Measurements from ENCODE around the gene GCKR. TPM values are rescaled to one million over a fixed set of nuclear protein-coding genes. Genes with fewer than 3 reads are reported as not detected.

The GCKR gene
- polyA plus RNA-seq, 1 of the 3 experiments (the other 2 are of a cell fraction), result 0.18 TPM

DNA sequence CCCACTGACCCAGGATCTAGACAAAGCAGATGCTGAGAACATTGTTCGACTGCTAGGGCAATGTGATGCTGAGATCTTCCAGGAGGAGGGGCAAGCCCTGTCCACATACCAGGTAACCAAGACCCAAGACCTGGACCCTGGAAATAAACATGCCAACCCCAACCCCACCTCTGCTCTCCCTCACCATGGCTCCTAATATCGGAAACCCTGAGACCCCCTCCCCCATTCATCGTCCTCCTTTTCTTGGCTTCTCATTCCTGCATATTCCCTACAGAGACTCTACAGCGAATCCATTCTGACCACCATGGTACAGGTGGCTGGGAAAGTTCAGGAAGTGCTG, 619 bp downstream of the GCKR start:
- Histone ChIP-seq H4K20me1 (ENCODE audit: insufficient read depth) (no peaks in the 10 kb centered on the region), H2AFZ (ENCODE audit: low read depth) (no peak overlapping the region), H3K79me2 (ENCODE audit: insufficient read depth) (no peaks in the 10 kb centered on the region), H3K36me3 (replicated peaks in 1 of 2; ENCODE audit: control insufficient read depth in 1 of 2, insufficient read depth in 2 of 2, low read length in 1 of 2) (peaks cover 0 to 2% of the 10 kb centered on the region in 2 experiments), H3K4me2 (no peak overlapping the region), H3K27me3 (ENCODE audit: insufficient read depth) (no peaks in the 10 kb centered on the region), H3K9me3 (no peaks in the 10 kb centered on the region), H3K9me2 (no peaks in the 10 kb centered on the region), H3K4me1 (ENCODE audit: control insufficient read depth in 1 of 2, insufficient read depth in 2 of 2, low read depth in 1 of 2, low read length in 1 of 2) (peaks cover 7 to 11% of the 10 kb centered on the region in 2 experiments), H3F3A (replicated peaks; ENCODE audit: insufficient read depth) (no peaks in the 10 kb centered on the region), H3K9ac (no peak overlapping the region), H3K27ac (ENCODE audit: low read depth in 2 of 2, low read length in 1 of 2) (no peak overlapping the region), H3K4me3 (ENCODE audit: low read depth in 2 of 2, low read length in 1 of 2) (no peak overlapping the region)
- TF ChIP-seq MEF2A (IDR thresholded peaks at IDR 0.05; ENCODE audit: borderline replicate concordance, low read depth) (no peak), EZH2phosphoT487 (IDR thresholded peaks at IDR 0.05; ENCODE audit: borderline replicate concordance, low read depth) (no peak)
- TF ChIP-seq, protein P1, sequence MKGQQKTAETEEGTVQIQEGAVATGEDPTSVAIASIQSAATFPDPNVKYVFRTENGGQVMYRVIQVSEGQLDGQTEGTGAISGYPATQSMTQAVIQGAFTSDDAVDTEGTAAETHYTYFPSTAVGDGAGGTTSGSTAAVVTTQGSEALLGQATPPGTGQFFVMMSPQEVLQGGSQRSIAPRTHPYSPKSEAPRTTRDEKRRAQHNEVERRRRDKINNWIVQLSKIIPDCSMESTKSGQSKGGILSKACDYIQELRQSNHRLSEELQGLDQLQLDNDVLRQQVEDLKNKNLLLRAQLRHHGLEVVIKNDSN (IDR thresholded peaks at IDR 0.05; ENCODE audit: borderline replicate concordance, low read depth), result no peak
- 79% methylated on average over 4 of the region's 4 CpGs for WGBS (ENCODE audit: low lambda C conversion rate)
- DNase-seq, result no peak
- POLR2A ChIA-PET, result no interaction called here
- CTCF ChIA-PET, result no interaction called here

DNA sequence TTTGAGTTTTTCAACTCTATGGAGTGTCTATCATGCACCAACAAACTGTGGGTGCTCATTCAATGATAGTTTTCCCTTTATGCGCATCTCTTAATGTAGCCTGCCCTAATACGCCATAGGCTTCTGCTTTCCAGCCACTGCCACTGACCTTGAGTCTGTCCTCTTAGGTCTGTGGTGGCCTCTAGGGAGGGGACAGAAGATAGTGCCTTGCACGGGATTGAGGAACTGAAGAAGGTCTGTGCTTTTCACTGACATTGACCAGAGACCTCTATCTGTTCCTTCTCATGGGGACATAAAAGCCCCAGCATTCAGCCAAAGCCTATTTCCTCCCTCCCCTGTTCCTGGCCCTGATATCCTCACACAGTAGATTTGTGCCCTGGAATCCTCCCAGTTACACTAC, 2.3 kb downstream of the GCKR start:
- Histone ChIP-seq H3K27ac (ENCODE audit: low read depth in 2 of 2, low read length in 1 of 2) (no peak overlapping the region), H3K4me1 (ENCODE audit: control insufficient read depth in 1 of 2, insufficient read depth in 2 of 2, low read depth in 1 of 2, low read length in 1 of 2) (peaks cover 5 to 9% of the 10 kb centered on the region in 2 experiments), H4K20me1 (ENCODE audit: insufficient read depth) (no peaks in the 10 kb centered on the region), H3F3A (replicated peaks; ENCODE audit: insufficient read depth) (no peaks in the 10 kb centered on the region), H3K4me2 (no peak overlapping the region), H3K27me3 (ENCODE audit: insufficient read depth) (no peaks in the 10 kb centered on the region), H3K4me3 (ENCODE audit: low read depth in 2 of 2, low read length in 1 of 2) (no peak overlapping the region), H3K36me3 (replicated peaks in 1 of 2; ENCODE audit: control insufficient read depth in 1 of 2, insufficient read depth in 2 of 2, low read length in 1 of 2) (no peaks in the 10 kb centered on the region), H2AFZ (ENCODE audit: low read depth) (no peak overlapping the region), H3K9ac (no peak overlapping the region), H3K79me2 (ENCODE audit: insufficient read depth) (no peaks in the 10 kb centered on the region), H3K9me3 (no peaks in the 10 kb centered on the region), H3K9me2 (no peaks in the 10 kb centered on the region)
- CTCF ChIA-PET, result no interaction called here
- WGBS (ENCODE audit: low lambda C conversion rate), result 77% methylated on average over 3 of the region's 3 CpGs
- DNase-seq, result no peak
- POLR2A ChIA-PET, result no interaction called here
- no peak for TF ChIP-seq CHD2 (IDR thresholded peaks at IDR 0.05; ENCODE audit: low read length, partially characterized antibody)
- TF ChIP-seq, protein P2, sequence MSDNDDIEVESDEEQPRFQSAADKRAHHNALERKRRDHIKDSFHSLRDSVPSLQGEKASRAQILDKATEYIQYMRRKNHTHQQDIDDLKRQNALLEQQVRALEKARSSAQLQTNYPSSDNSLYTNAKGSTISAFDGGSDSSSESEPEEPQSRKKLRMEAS (IDR thresholded peaks at IDR 0.05; ENCODE audit: low read depth), result no peak
- no peak for TF ChIP-seq EZH2phosphoT487 (IDR thresholded peaks at IDR 0.05; ENCODE audit: borderline replicate concordance, low read depth)
- no peak for TF ChIP-seq RXRA (IDR thresholded peaks at IDR 0.05; ENCODE audit: borderline replicate concordance, low read depth)
- no peak for TF ChIP-seq NRF1 (IDR thresholded peaks at IDR 0.05; ENCODE audit: low read depth, low read length)
- TF ChIP-seq EP300 (IDR thresholded peaks at IDR 0.05; ENCODE audit: borderline replicate concordance in 1 of 2, low read depth in 1 of 2, low read length in 1 of 2), result no peak
- TF ChIP-seq, protein P1 (IDR thresholded peaks at IDR 0.05; ENCODE audit: borderline replicate concordance, low read depth), result no peak
- TF ChIP-seq RFX5 (IDR thresholded peaks at IDR 0.05; ENCODE audit: low read length), result no peak
- no peak for TF ChIP-seq TEAD4 (IDR thresholded peaks at IDR 0.05; ENCODE audit: borderline replicate concordance, insufficient read depth)

DNA sequence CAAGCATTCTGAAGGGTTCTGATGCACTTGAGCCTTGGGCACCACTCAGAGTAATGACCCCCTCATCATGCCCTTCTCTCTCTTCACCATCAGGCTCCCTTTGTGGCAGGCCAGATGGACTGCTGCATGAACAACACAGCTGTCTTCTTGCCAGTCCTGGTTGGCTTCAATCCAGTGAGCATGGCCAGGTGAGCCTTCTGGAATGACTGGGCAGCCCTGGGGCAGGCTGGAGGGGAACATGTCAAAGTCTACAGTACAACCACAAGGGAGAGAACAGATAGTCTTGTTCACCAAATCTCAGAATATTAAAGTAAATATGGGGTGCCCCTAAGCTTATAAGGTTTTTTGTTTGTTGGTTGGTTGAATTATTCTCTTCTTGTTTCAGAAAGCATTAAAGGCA, 4.4 kb downstream of the GCKR start:
- H2AFZ ChIP-seq (ENCODE audit: low read depth), result no peak overlapping the region
- H3K4me1 ChIP-seq (ENCODE audit: control insufficient read depth in 1 of 2, insufficient read depth in 2 of 2, low read depth in 1 of 2, low read length in 1 of 2), result peaks cover 0 to 2% of the 10 kb centered on the region in 2 experiments; a peak in 1 of 4 replicates
- no peaks in the 10 kb centered on the region for H3K79me2 ChIP-seq (ENCODE audit: insufficient read depth)
- H3K27ac ChIP-seq (ENCODE audit: low read depth in 2 of 2, low read length in 1 of 2), result no peak overlapping the region
- no peak overlapping the region for H3K4me2 ChIP-seq
- no peak overlapping the region for H3K4me3 ChIP-seq (ENCODE audit: low read depth in 2 of 2, low read length in 1 of 2)
- POLR2A ChIA-PET, result no interaction called here
- CTCF ChIA-PET, result no interaction called here
- no peaks in the 10 kb centered on the region for H3K9me3 ChIP-seq
- H3F3A ChIP-seq (replicated peaks; ENCODE audit: insufficient read depth), result no peaks in the 10 kb centered on the region
- no peaks in the 10 kb centered on the region for H4K20me1 ChIP-seq (ENCODE audit: insufficient read depth)
- TF ChIP-seq, protein P1 (IDR thresholded peaks at IDR 0.05; ENCODE audit: borderline replicate concordance, low read depth), result no peak
- no peaks in the 10 kb centered on the region for H3K36me3 ChIP-seq (replicated peaks in 1 of 2; ENCODE audit: control insufficient read depth in 1 of 2, insufficient read depth in 2 of 2, low read length in 1 of 2)
- H3K9me2 ChIP-seq, result no peaks in the 10 kb centered on the region
- no peak for DNase-seq
- no peaks in the 10 kb centered on the region for H3K27me3 ChIP-seq (ENCODE audit: insufficient read depth)
- no peak overlapping the region for H3K9ac ChIP-seq
